HEK293 (cell line): ENCODE data around the gene WNT5B.

Experiments used
- ZNF335 ChIP-seq: fragments of 450-650 bp; formaldehyde crosslinking; conservative IDR thresholded peaks from 2 replicates; pipeline ENCODE4 v1.5.1; 2016; ENCODE audit warnings: missing biosample characterization, missing genetic modification characterization
- ZNF549 ChIP-seq: fragments of 450-650 bp; IDR thresholded peaks from 2 replicates; pipeline ENCODE4 v1.5.1; 2018; ENCODE audit warnings: missing biosample characterization, missing genetic modification characterization, mild to moderate bottlenecking, inconsistent platforms, moderate library complexity
- ZNF621 ChIP-seq: fragments of 450-650 bp; formaldehyde crosslinking; IDR thresholded peaks from 2 replicates; pipeline ENCODE4 v1.5.1; 2017; ENCODE audit warnings: missing biosample characterization, missing genetic modification characterization
- TF ChIP-seq, protein P1 (sequence below): IDR thresholded peaks from 2 replicates; pipeline ENCODE4 v1.6.1; 2011; ENCODE audit warnings: mild to moderate bottlenecking, low read depth, low read length, borderline replicate concordance

DNA sequence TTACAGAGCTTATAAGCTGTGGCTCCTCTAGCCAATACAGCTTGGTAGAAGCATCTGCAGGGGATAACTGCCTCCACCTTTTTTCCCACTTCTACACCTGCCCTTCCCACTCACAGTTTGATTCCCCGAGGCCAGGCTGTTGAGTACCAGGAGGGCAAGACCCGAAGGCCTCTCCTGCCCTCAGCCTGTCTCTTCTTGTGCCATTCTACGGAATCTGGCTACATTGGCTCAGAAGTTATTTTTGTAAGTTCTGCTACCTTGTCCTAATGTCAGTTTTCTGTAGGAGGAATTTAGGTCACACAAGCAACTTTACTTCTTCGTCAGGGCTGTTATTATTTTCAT lies 46.4 kb upstream of the WNT5B start:
- no peak for TF ChIP-seq ZNF549 (tag by site-specific recombination)
- TF ChIP-seq, protein P1, sequence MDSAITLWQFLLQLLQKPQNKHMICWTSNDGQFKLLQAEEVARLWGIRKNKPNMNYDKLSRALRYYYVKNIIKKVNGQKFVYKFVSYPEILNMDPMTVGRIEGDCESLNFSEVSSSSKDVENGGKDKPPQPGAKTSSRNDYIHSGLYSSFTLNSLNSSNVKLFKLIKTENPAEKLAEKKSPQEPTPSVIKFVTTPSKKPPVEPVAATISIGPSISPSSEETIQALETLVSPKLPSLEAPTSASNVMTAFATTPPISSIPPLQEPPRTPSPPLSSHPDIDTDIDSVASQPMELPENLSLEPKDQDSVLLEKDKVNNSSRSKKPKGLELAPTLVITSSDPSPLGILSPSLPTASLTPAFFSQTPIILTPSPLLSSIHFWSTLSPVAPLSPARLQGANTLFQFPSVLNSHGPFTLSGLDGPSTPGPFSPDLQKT = no peak
- no peak for TF ChIP-seq ZNF621
- TF ChIP-seq ZNF335 (tag by site-specific recombination) = no peak
